Measurements from ENCODE around the gene CDH13. TPM values are rescaled to one million over a fixed set of nuclear protein-coding genes. Genes with fewer than 3 reads are reported as not detected.

Gene CDH13
- total RNA-seq, 4 donors from 2014 or later = 3.1 to 13.5 (median 8.9) TPM

DNA sequence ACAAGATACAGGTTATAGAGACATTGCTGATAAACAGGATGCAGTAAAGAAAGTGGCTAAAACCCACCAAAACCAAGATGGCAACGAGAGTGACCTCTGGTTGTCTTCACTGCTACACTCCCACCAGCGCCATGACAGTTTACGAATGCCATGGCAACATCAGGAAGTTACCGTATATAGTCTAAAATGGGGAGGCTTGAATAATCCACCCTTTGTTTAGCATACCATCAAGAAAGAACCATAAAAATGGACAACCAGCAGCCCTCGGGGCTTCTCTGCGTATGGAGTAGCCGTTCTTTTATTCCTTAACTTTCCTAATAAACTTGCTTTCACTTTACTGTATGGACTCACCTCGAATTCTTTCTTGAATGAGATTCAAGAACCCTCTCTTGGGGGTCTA lies 21.7 kb upstream of the CDH13 start:
- H3K27me3 ChIP-seq = peaks cover 0 to 3% (median 0%) of the 10 kb centered on the region in 4 donors
- H3K27ac ChIP-seq (replicated peaks in 1 of 4) = no peak overlapping the region
- no peak for TF ChIP-seq EP300 (IDR thresholded peaks at IDR 0.05)
- TF ChIP-seq POLR2A (IDR thresholded peaks at IDR 0.05; ENCODE audit: low read depth) = no peak
- TF ChIP-seq POLR2AphosphoS5 (IDR thresholded peaks at IDR 0.05) = no peak
- TF ChIP-seq, protein P1, sequence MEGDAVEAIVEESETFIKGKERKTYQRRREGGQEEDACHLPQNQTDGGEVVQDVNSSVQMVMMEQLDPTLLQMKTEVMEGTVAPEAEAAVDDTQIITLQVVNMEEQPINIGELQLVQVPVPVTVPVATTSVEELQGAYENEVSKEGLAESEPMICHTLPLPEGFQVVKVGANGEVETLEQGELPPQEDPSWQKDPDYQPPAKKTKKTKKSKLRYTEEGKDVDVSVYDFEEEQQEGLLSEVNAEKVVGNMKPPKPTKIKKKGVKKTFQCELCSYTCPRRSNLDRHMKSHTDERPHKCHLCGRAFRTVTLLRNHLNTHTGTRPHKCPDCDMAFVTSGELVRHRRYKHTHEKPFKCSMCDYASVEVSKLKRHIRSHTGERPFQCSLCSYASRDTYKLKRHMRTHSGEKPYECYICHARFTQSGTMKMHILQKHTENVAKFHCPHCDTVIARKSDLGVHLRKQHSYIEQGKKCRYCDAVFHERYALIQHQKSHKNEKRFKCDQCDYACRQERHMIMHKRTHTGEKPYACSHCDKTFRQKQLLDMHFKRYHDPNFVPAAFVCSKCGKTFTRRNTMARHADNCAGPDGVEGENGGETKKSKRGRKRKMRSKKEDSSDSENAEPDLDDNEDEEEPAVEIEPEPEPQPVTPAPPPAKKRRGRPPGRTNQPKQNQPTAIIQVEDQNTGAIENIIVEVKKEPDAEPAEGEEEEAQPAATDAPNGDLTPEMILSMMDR (IDR thresholded peaks at IDR 0.05) = no peak
- H3K4me1 ChIP-seq = no peaks in the 10 kb centered on the region
- H3K4me3 ChIP-seq = no peak overlapping the region
- WGBS = 79% methylated on average over 8 of the region's 8 CpGs
- DNase-seq (ENCODE audit: extremely low spot score) = no peak
- no peaks in the 10 kb centered on the region for H3K36me3 ChIP-seq
- intact Hi-C loops (cut with DNase I) = no loop called here
- H3K9me3 ChIP-seq = peaks cover 0 to 11% (median 0%) of the 10 kb centered on the region in 4 donors

DNA sequence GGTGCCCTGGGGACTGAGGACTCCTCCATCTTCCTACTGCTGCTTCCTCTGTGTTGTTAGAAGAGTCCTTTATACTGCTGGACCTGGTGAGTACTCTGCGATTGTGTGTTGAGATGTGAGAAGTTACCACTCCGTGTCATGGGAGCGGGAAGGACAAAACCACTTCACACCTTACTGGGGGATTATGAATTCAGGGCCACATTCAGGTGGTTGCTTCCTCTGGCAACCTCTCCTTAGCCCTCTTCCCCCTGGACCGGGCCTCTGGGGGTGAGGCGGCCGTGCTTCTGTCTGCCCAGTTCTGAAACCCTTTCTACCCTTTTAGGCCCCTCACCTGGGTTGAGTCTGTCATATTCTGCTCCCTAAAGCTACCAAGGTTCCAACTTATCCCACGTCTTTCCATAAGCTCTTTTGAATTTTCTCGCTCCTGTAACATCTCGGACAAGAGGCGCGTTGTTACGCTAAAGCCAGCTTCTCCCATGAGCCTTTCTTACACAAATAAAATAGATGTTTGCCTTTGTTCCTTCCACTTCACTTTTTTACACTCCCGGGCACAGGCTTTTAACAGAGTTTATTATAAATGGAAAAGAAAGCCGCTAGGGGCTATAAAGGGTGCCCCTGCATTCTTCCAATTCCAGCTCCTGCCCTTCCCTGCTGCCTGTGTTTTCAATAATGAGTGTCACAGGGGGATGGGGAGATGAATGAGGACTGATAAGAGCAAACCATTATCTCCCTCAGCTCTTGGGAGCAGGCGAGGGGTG lies 20.7 kb upstream of the CDH13 start:
- 77% methylated on average over 15 of the region's 15 CpGs for WGBS
- DNase-seq (ENCODE audit: extremely low spot score) = no peak
- Histone ChIP-seq H3K4me1 (no peaks in the 10 kb centered on the region), H3K27me3 (peaks cover 0 to 3% (median 0%) of the 10 kb centered on the region in 4 donors), H3K36me3 (no peaks in the 10 kb centered on the region), H3K27ac (replicated peaks in 1 of 4) (no peak overlapping the region), H3K4me3 (no peak overlapping the region), H3K9me3 (peaks cover 0 to 1% (median 0%) of the 10 kb centered on the region in 4 donors)
- TF ChIP-seq POLR2A (IDR thresholded peaks at IDR 0.05; ENCODE audit: low read depth) = no peak
- TF ChIP-seq, protein P1 (IDR thresholded peaks at IDR 0.05) = no peak
- TF ChIP-seq EP300 (IDR thresholded peaks at IDR 0.05) = no peak
- TF ChIP-seq POLR2AphosphoS5 (IDR thresholded peaks at IDR 0.05) = no peak
- intact Hi-C loops (cut with DNase I) = no loop called here

- no peak overlapping the region for H3K27ac ChIP-seq (replicated peaks in 1 of 4)
- WGBS = 56% methylated on average over 3 of the region's 3 CpGs
- TF ChIP-seq, protein P1 (IDR thresholded peaks at IDR 0.05) = no peak
- TF ChIP-seq EP300 (IDR thresholded peaks at IDR 0.05) = no peak
- TF ChIP-seq POLR2A (IDR thresholded peaks at IDR 0.05; ENCODE audit: low read depth) = no peak
- no peak for TF ChIP-seq POLR2AphosphoS5 (IDR thresholded peaks at IDR 0.05)
Observed at GRCh38 chr16:82609140-82609539, 17.6 kb upstream of the CDH13 start.

GRCh38 chr16:82612263-82612662 lies 14.5 kb upstream of the CDH13 start:
- H3K27ac ChIP-seq (replicated peaks in 1 of 4) = no peak overlapping the region
- no peaks in the 10 kb centered on the region for H3K36me3 ChIP-seq
- TF ChIP-seq, protein P1 (IDR thresholded peaks at IDR 0.05) = no peak
- TF ChIP-seq POLR2A (IDR thresholded peaks at IDR 0.05; ENCODE audit: low read depth) (no peak), EP300 (IDR thresholded peaks at IDR 0.05) (no peak), POLR2AphosphoS5 (IDR thresholded peaks at IDR 0.05) (no peak)
- H3K4me3 ChIP-seq = no peak overlapping the region
- no peaks in the 10 kb centered on the region for H3K4me1 ChIP-seq
- H3K9me3 ChIP-seq = no peaks in the 10 kb centered on the region
- intact Hi-C loops (cut with DNase I) = no loop called here
- H3K27me3 ChIP-seq = peaks cover 0 to 3% (median 0%) of the 10 kb centered on the region in 4 donors
- 90% methylated on average over 2 of the region's 3 CpGs for WGBS
- no peak for DNase-seq (ENCODE audit: extremely low spot score)

More at GRCh38 chr16:82609140-82609539, 17.6 kb upstream of the CDH13 start:
- H3K9me3 ChIP-seq = no peaks in the 10 kb centered on the region
- intact Hi-C loops (cut with DNase I) = no loop called here
- no peak for DNase-seq (ENCODE audit: extremely low spot score)
- H3K36me3 ChIP-seq = no peaks in the 10 kb centered on the region
- no peaks in the 10 kb centered on the region for H3K4me1 ChIP-seq
- H3K27me3 ChIP-seq = peaks cover 0 to 3% (median 0%) of the 10 kb centered on the region in 4 donors
- no peak overlapping the region for H3K4me3 ChIP-seq

Measured in esophagus muscularis mucosa (tissue), 4 donors.